Measurements from ENCODE around the gene MRPS26.

DNA sequence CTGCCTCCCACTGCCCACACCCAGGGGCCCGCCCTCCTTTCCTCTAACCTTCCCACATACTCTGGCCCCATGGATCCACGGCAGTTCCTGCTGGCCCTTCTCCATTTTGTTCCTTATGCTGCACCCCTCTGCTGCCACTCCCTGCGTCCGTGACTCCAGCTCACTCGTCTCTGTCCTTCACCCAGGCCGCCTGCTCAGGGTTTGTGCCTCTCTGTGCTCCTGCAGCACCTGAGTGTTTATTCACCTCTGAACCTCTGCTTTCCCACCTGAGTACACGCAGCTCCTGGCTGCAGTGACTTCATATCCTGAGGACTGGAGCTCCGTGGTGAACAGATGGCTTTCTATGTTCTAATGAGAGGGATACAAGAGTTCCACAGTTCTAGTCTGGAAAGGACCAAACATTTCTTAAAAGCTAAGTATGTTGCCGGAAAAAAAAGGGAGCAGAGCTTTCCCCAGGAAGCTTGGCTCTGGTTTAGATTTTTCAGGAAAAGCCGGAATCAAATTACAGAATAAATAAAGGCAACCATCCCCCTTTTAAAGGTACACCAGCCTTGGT is 3.9 kb upstream of the MRPS26 start:
- TF ChIP-seq ZNF2 (tag by site-specific recombination; IDR thresholded peaks at IDR 0.05), result no peak
- TF ChIP-seq OSR2 (tag by site-specific recombination; IDR thresholded peaks at IDR 0.05), result no peak
- TF ChIP-seq, protein P1, sequence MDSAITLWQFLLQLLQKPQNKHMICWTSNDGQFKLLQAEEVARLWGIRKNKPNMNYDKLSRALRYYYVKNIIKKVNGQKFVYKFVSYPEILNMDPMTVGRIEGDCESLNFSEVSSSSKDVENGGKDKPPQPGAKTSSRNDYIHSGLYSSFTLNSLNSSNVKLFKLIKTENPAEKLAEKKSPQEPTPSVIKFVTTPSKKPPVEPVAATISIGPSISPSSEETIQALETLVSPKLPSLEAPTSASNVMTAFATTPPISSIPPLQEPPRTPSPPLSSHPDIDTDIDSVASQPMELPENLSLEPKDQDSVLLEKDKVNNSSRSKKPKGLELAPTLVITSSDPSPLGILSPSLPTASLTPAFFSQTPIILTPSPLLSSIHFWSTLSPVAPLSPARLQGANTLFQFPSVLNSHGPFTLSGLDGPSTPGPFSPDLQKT (IDR thresholded peaks at IDR 0.05; ENCODE audit: borderline replicate concordance, low read depth, low read length), result no peak
- no peak for TF ChIP-seq CTCF (tag by site-specific recombination; IDR thresholded peaks at IDR 0.05)
- no peak for TF ChIP-seq ZBTB21 (tag by site-specific recombination; IDR thresholded peaks at IDR 0.05)
- TF ChIP-seq ZNF621 (tag by site-specific recombination; IDR thresholded peaks at IDR 0.05), result no peak
- no peak for TF ChIP-seq REST (tag by site-specific recombination; IDR thresholded peaks at IDR 0.05)
- TF ChIP-seq ZNF133 (tag by site-specific recombination; IDR thresholded peaks at IDR 0.05), result no peak
- TF ChIP-seq SP2 (tag by site-specific recombination; IDR thresholded peaks at IDR 0.05), result no peak
- no peak for TF ChIP-seq ZNF830 (tag by site-specific recombination; IDR thresholded peaks at IDR 0.05; ENCODE audit: low read depth)
